ENCODE data around the gene PCNT. TPM values are rescaled to one million over a fixed set of nuclear protein-coding genes. Genes with fewer than 3 reads are reported as not detected.

The PCNT gene, protein sequence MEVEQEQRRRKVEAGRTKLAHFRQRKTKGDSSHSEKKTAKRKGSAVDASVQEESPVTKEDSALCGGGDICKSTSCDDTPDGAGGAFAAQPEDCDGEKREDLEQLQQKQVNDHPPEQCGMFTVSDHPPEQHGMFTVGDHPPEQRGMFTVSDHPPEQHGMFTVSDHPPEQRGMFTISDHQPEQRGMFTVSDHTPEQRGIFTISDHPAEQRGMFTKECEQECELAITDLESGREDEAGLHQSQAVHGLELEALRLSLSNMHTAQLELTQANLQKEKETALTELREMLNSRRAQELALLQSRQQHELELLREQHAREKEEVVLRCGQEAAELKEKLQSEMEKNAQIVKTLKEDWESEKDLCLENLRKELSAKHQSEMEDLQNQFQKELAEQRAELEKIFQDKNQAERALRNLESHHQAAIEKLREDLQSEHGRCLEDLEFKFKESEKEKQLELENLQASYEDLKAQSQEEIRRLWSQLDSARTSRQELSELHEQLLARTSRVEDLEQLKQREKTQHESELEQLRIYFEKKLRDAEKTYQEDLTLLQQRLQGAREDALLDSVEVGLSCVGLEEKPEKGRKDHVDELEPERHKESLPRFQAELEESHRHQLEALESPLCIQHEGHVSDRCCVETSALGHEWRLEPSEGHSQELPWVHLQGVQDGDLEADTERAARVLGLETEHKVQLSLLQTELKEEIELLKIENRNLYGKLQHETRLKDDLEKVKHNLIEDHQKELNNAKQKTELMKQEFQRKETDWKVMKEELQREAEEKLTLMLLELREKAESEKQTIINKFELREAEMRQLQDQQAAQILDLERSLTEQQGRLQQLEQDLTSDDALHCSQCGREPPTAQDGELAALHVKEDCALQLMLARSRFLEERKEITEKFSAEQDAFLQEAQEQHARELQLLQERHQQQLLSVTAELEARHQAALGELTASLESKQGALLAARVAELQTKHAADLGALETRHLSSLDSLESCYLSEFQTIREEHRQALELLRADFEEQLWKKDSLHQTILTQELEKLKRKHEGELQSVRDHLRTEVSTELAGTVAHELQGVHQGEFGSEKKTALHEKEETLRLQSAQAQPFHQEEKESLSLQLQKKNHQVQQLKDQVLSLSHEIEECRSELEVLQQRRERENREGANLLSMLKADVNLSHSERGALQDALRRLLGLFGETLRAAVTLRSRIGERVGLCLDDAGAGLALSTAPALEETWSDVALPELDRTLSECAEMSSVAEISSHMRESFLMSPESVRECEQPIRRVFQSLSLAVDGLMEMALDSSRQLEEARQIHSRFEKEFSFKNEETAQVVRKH (N-terminal part only)
- 10 to 100 TPM; 29.4 to 33.1 (median 31.0) TPM for total RNA-seq

- DNase-seq (peak; percentile 97), ATAC-seq (peak; percentile 85 to 86)
- no peaks in the 10 kb centered on the region for H3K27me3 Mint-ChIP-seq (ENCODE audit: low read depth)
- H3K36me3 Mint-ChIP-seq (ENCODE audit: insufficient read depth) = peaks cover 5% of the 10 kb centered on the region
- H3K4me3 Mint-ChIP-seq = peak within 1 kb of the TSS; percentile 92
- peaks cover 35% of the 10 kb centered on the region for H3K4me1 Mint-ChIP-seq (ENCODE audit: low read depth)
- no peaks in the 10 kb centered on the region for H3K9me3 Mint-ChIP-seq
Observed at GRCh38 chr21:46323710-46324389, at the start of gene PCNT, which contains the start of gene C21orf58. TSS of gene PCNT (plus strand) at chr21:46324156. CDS start at chr21:46324229, 73 bp downstream. TSS of gene C21orf58 (minus strand) at chr21:46323870. CDS start at chr21:46322738, 1,132 bp downstream.

GRCh38 chr21:46274797-46275390 lies 49.1 kb upstream of the PCNT start:
- H3K27me3 Mint-ChIP-seq (ENCODE audit: low read depth) = no peaks in the 10 kb centered on the region
- H3K4me1 Mint-ChIP-seq (ENCODE audit: low read depth) = peaks cover 8% of the 10 kb centered on the region
- no peak overlapping the region for H3K4me3 Mint-ChIP-seq
- peaks cover 44% of the 10 kb centered on the region for H3K36me3 Mint-ChIP-seq (ENCODE audit: insufficient read depth)
- H3K9me3 Mint-ChIP-seq = no peaks in the 10 kb centered on the region
- DNase-seq = no peak
- ATAC-seq = no peak

DNA sequence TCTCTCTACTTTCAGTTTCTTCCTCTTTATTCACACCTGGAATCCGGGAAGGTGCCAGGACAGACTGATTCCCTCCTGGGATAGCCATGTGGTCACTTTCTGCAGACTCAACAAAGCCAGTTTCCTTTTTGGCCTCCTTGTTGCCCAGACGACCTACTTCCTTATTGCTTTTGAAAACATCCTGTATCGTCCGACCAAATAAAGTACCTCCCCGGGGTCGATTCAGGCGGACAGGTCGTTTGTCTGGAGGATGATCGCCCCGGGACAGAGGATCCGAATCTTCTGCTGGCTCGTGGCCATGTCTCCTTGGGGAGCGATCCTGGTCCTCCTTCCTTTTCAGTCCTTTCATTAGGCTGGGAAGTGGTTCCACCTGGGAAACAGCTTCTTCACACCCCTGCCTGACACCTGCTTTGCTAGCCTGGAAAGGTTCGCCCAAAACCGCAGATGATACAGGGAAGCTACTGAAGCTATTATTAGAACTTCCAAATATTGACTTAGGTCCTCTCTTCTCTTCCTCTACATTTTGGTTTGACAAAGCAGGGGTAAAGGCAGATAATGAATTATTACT lies 39.8 kb upstream of the PCNT start:
- H3K9me3 Mint-ChIP-seq = no peaks in the 10 kb centered on the region
- DNase-seq (no peak), ATAC-seq (no peak)
- no peaks in the 10 kb centered on the region for H3K27me3 Mint-ChIP-seq (ENCODE audit: low read depth)
- H3K4me3 Mint-ChIP-seq = peak overlapping the region; percentile 69
- H3K4me1 Mint-ChIP-seq (ENCODE audit: low read depth) = peaks cover 49% of the 10 kb centered on the region
- peaks cover 24% of the 10 kb centered on the region for H3K36me3 Mint-ChIP-seq (ENCODE audit: insufficient read depth)

DNA sequence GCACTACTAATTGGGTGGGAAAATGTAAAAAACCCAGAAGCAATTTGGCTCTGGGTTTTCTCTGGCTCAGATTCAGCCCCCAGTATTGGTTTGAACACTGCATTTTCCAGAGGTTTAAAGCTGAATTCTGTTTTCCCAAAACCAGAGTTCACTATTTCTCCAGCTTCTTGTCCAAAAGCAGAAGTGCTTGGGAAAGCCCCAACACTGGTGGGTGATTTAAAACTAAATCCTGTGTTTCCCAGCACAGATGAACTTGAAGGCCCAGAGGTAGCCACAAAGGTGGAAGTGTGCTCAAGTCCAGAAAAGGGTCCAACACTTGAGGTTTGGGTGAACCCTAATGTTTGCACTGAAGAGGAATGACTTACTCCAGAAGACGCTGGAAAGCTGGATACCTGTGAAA lies 39.2 kb upstream of the PCNT start:
- Mint-ChIP-seq H3K4me3 (peak overlapping the region; percentile 98), H3K27me3 (ENCODE audit: low read depth) (no peaks in the 10 kb centered on the region), H3K36me3 (ENCODE audit: insufficient read depth) (peaks cover 20% of the 10 kb centered on the region), H3K9me3 (no peaks in the 10 kb centered on the region), H3K4me1 (ENCODE audit: low read depth) (peaks cover 51% of the 10 kb centered on the region)
- ATAC-seq (no peak), DNase-seq (no peak)

- peaks cover 16% of the 10 kb centered on the region for H3K36me3 Mint-ChIP-seq (ENCODE audit: insufficient read depth)
- ATAC-seq = no peak
- H3K4me1 Mint-ChIP-seq (ENCODE audit: low read depth) = peaks cover 53% of the 10 kb centered on the region
- H3K27me3 Mint-ChIP-seq (ENCODE audit: low read depth) = no peaks in the 10 kb centered on the region
- peak within 1 kb of the TSS; percentile 98 for H3K4me3 Mint-ChIP-seq
- no peak for DNase-seq
- H3K9me3 Mint-ChIP-seq = no peaks in the 10 kb centered on the region
Observed at GRCh38 chr21:46285206-46285661, 38.7 kb upstream of the PCNT start, which contains the start of gene MCM3AP. TSS of gene MCM3AP (minus strand) at chr21:46285611. CDS start at chr21:46285286, 325 bp downstream.

DNA sequence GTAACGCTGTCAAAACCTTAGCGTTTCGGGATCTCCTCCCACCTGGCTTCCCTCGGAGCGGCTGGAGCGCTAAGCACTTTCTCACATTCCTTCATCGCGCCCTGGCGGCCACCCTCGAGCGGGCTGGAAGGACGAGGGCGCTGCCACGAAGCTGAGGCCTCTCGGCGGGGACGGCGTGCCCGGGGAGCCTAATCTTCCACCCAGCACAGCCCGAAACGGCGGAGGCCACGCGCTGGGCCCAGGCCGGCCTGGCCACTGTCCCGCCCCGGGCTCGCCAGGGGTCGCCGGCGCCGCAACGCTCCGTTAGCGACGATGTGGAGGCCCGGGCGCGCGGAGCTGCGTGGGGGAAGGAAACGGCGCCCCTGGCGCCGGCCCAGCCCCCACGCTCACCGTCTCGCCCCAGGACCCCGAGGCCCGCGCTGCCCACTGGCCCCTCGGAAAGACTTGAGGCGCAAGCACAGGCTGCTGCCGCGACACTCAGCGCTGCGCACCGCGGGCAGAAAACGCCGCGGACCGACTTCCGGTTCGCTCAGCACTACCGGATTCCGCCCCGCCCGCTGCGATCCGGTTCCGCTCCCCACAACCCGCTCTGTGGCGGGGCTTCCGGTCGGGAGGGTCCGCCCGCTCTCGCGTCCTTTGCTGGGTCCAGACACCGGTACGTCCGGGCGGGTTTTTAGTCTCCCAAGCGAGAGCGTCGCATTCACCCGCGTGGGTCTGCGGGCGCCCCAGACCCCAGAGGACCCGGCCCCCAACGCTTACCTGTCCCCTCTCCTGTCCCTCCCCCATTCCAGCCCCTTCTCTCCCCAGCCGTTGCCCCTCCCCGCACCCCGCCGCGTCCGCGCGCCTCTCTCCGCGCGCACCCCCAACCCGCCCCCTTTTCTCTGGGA lies 38.0 kb upstream of the PCNT start, which contains the start of gene YBEY:
TSS of gene YBEY (plus strand) at position 582 of the 887 bp plus-strand sequence. CDS start 572 bp downstream, outside the sequence.
- Mint-ChIP-seq H3K4me1 (ENCODE audit: low read depth) (peaks cover 53% of the 10 kb centered on the region), H3K27me3 (ENCODE audit: low read depth) (no peaks in the 10 kb centered on the region), H3K4me3 (peak within 1 kb of the TSS; percentile 98), H3K36me3 (ENCODE audit: insufficient read depth) (peaks cover 14% of the 10 kb centered on the region), H3K9me3 (no peaks in the 10 kb centered on the region)
- DNase-seq = peak; percentile 77
- peak; percentile 90 to 94 for ATAC-seq

GRCh38 chr21:46286648-46287002 lies 37.3 kb upstream of the PCNT start:
- DNase-seq = no peak
- H3K4me3 Mint-ChIP-seq = peak overlapping the region; percentile 98
- peaks cover 50% of the 10 kb centered on the region for H3K4me1 Mint-ChIP-seq (ENCODE audit: low read depth)

GRCh38 chr21:46287541-46287940 lies 36.4 kb upstream of the PCNT start:
- peaks cover 20% of the 10 kb centered on the region for H3K36me3 Mint-ChIP-seq (ENCODE audit: insufficient read depth)

More at GRCh38 chr21:46286648-46287002, 37.3 kb upstream of the PCNT start:
- ATAC-seq = peak; percentile 15 to 24
- Mint-ChIP-seq H3K27me3 (ENCODE audit: low read depth) (no peaks in the 10 kb centered on the region), H3K36me3 (ENCODE audit: insufficient read depth) (peaks cover 18% of the 10 kb centered on the region), H3K9me3 (no peaks in the 10 kb centered on the region)

GRCh38 chr21:46289655-46290179 lies 34.2 kb upstream of the PCNT start:
- Mint-ChIP-seq H3K9me3 (no peaks in the 10 kb centered on the region), H3K4me1 (ENCODE audit: low read depth) (peaks cover 29% of the 10 kb centered on the region), H3K27me3 (ENCODE audit: low read depth) (no peaks in the 10 kb centered on the region), H3K4me3 (no peak overlapping the region), H3K36me3 (ENCODE audit: insufficient read depth) (peaks cover 8% of the 10 kb centered on the region)
- ATAC-seq (no peak), DNase-seq (no peak)

More at GRCh38 chr21:46287541-46287940, 36.4 kb upstream of the PCNT start:
- H3K9me3 Mint-ChIP-seq = no peaks in the 10 kb centered on the region
- ATAC-seq (no peak), DNase-seq (no peak)
- H3K27me3 Mint-ChIP-seq (ENCODE audit: low read depth) = no peaks in the 10 kb centered on the region
- H3K4me1 Mint-ChIP-seq (ENCODE audit: low read depth) = peaks cover 47% of the 10 kb centered on the region
- H3K4me3 Mint-ChIP-seq = no peak overlapping the region

DNA sequence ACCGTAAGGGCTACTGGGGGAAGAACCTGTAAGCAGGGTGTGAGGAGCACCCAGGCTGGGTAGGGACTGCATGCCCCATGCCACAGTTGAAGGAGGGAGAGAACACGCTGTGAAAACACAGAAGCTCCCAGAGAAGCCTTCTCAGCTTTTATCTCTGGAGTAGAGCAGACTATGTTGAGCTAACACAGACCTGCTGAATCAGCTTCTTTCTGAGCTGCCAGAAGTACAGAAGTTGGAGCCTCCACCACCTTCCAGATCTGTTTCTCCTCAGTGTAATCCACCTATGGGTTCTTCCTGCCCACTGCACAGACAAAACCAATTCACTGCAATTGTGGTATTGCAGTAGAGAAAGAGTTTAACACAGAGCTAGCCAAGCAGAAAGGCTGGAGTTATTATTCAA lies 32.4 kb upstream of the PCNT start:
- Mint-ChIP-seq H3K27me3 (ENCODE audit: low read depth) (peaks cover 3% of the 10 kb centered on the region), H3K4me3 (no peak overlapping the region), H3K4me1 (ENCODE audit: low read depth) (peaks cover 23% of the 10 kb centered on the region), H3K9me3 (no peaks in the 10 kb centered on the region), H3K36me3 (ENCODE audit: insufficient read depth) (peaks cover 8% of the 10 kb centered on the region)
- ATAC-seq (no peak), DNase-seq (no peak)

DNA sequence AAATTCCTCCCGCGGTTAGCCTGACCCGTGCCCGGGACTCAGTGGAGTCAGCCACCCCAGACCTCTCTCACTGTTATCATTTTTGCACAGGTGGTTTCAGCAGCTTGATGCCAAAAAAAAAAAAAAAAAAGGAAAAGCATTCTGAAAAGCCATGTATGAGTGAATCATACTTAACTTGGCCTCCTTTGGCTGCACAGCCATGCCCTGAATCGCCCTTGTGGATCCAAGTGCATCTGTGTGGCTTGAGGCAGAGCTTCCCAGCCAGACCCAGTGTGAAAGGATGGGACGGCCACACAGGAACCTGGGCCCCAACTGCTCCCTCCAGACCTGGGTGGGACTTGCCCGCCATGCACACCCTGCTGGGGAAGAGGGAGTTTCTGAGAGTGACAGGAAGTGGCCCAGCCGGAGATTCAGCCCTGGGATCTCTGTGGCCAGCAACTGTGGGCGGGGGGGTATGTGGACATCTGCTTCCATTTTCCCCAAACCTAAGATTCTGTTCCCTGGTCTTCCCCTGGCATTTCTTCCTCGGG lies 29.2 kb upstream of the PCNT start:
- Mint-ChIP-seq H3K27me3 (ENCODE audit: low read depth) (peaks cover 7% of the 10 kb centered on the region), H3K4me1 (ENCODE audit: low read depth) (peaks cover 14% of the 10 kb centered on the region), H3K4me3 (no peak overlapping the region), H3K9me3 (no peaks in the 10 kb centered on the region), H3K36me3 (ENCODE audit: insufficient read depth) (peaks cover 7% of the 10 kb centered on the region)
- no peak for ATAC-seq
- DNase-seq = no peak

All from activated T-cell treated with anti-CD3 and anti-CD28 coated beads, Interleukin-2, amount 50 U/mL, for 4 hours (primary cell).